Osteoblast (primary cell): Measurements from ENCODE around the gene ZBTB11. TPM values are rescaled to one million over a fixed set of nuclear protein-coding genes. Genes with fewer than 3 reads are reported as not detected.

Experiments used
- DNase-seq: peaks from one replicate; pipeline ENCODE4 v3.0.0; 2011; ENCODE audit warnings: low spot score, mixed read lengths; ENCODE audit not compliant: insufficient read length; ENCODE audit errors: missing footprints
- H2AFZ ChIP-seq: 2 replicates; pipeline ENCODE4 v1.6.0; 2011; ENCODE audit warnings: mild to moderate bottlenecking, low read length
- H3K27ac ChIP-seq: 2 replicates; pipeline ENCODE4 v1.5.1; 2011; ENCODE audit warnings: mild to moderate bottlenecking, low read depth, low read length, moderate library complexity
- H3K27me3 ChIP-seq: 2 replicates; pipeline ENCODE4 v1.6.0; 2012; ENCODE audit warnings: mild to moderate bottlenecking, control low read depth, inconsistent platforms, low read length, moderate library complexity; ENCODE audit not compliant: insufficient read depth
- H3K36me3 ChIP-seq: 2 replicates; pipeline ENCODE4 v1.5.1; 2011; ENCODE audit warnings: mild to moderate bottlenecking, low read length, control low read depth, moderate library complexity; ENCODE audit not compliant: insufficient read depth
- H3K4me1 ChIP-seq: 2 replicates; pipeline ENCODE4 v1.5.1; 2011; ENCODE audit warnings: mild to moderate bottlenecking, low read length, control low read depth, moderate library complexity; ENCODE audit not compliant: insufficient read depth
- H3K4me2 ChIP-seq: 2 replicates; pipeline ENCODE4 v1.6.0; 2011; ENCODE audit warnings: mild to moderate bottlenecking, low read length; ENCODE audit not compliant: insufficient read depth
- H3K4me3 ChIP-seq: fragments of 200-600 bp; sonication (generic); 3 replicates; pipeline ENCODE4 v1.5.1; 2012; ENCODE audit warnings: mild to moderate bottlenecking, low read length, inconsistent platforms; ENCODE audit not compliant: insufficient read depth
- H3K79me2 ChIP-seq: 2 replicates; pipeline ENCODE4 v1.6.0; 2012; ENCODE audit warnings: mild to moderate bottlenecking, low read length, control low read depth, inconsistent platforms; ENCODE audit not compliant: insufficient read depth
- H3K9me3 ChIP-seq: 2 replicates; pipeline ENCODE4 v1.5.1; 2011; ENCODE audit warnings: low read depth, low read length, control low read depth
- H4K20me1 ChIP-seq: 2 replicates; pipeline ENCODE4 v1.6.0; 2012; ENCODE audit warnings: mild to moderate bottlenecking, low read length, control low read depth; ENCODE audit not compliant: insufficient read depth
- CTCF ChIP-seq: IDR thresholded peaks from 2 replicates; pipeline ENCODE4 v1.5.1; 2011; ENCODE audit warnings: mild to moderate bottlenecking, low read depth, low read length, moderate library complexity; ENCODE audit errors: extremely low read depth
- total RNA-seq: library from RNA; depleted of rRNA; stranded (reverse); fragments of >200 nt; gene quantifications from 2 replicates; pipeline ENCODE4 v1.2.3, GENCODE V29; 2012

ZBTB11 gene
- total RNA-seq, 1 donor = 22.8 TPM

GRCh38 chr3:101689286-101689685 is 12.4 kb upstream of the ZBTB11 start:
- Histone ChIP-seq H2AFZ (peak overlapping the region; percentile 7), H3K27me3 (no peaks in the 10 kb centered on the region), H3K4me1 (peaks cover 16% of the 10 kb centered on the region), H3K4me2 (no peak overlapping the region), H3K27ac (no peak overlapping the region), H3K9me3 (no peaks in the 10 kb centered on the region), H3K36me3 (peaks cover 11% of the 10 kb centered on the region), H3K79me2 (peaks cover 22% of the 10 kb centered on the region), H4K20me1 (peaks cover 19% of the 10 kb centered on the region), H3K4me3 (no peak overlapping the region)
- TF ChIP-seq CTCF = no peak
- no peak for DNase-seq

- H2AFZ ChIP-seq = peak overlapping the region; percentile 67
- H3K4me1 ChIP-seq = peaks cover 23% of the 10 kb centered on the region
- DNase-seq = peak; percentile 49
- H3K4me2 ChIP-seq = peak overlapping the region; percentile 75
- peaks cover 29% of the 10 kb centered on the region for H3K36me3 ChIP-seq
- peak overlapping the region; percentile 90 for H3K4me3 ChIP-seq
- H4K20me1 ChIP-seq = peaks cover 33% of the 10 kb centered on the region
- H3K27me3 ChIP-seq = no peaks in the 10 kb centered on the region
- peak overlapping the region; percentile 98 for H3K27ac ChIP-seq
- H3K79me2 ChIP-seq = peaks cover 39% of the 10 kb centered on the region
- no peaks in the 10 kb centered on the region for H3K9me3 ChIP-seq
- no peak for TF ChIP-seq CTCF
Observed at GRCh38 chr3:101687142-101687931, 10.4 kb upstream of the ZBTB11 start.

GRCh38 chr3:101685870-101686307 is 9.0 kb upstream of the ZBTB11 start:
- peak overlapping the region; percentile 85 for H3K4me2 ChIP-seq
- H3K4me1 ChIP-seq = peaks cover 23% of the 10 kb centered on the region
- H3K79me2 ChIP-seq = peaks cover 50% of the 10 kb centered on the region
- no peaks in the 10 kb centered on the region for H3K27me3 ChIP-seq
- TF ChIP-seq CTCF = no peak
- H4K20me1 ChIP-seq = peaks cover 42% of the 10 kb centered on the region
- H3K4me3 ChIP-seq = peak overlapping the region; percentile 90
- H3K36me3 ChIP-seq = peaks cover 44% of the 10 kb centered on the region
- peak overlapping the region; percentile 98 for H3K27ac ChIP-seq
- no peak for DNase-seq
- peak overlapping the region; percentile 66 for H2AFZ ChIP-seq
- no peaks in the 10 kb centered on the region for H3K9me3 ChIP-seq

GRCh38 chr3:101685050-101685400 is 8.1 kb upstream of the ZBTB11 start:
- no peak for DNase-seq
- TF ChIP-seq CTCF = no peak
- H3K27ac ChIP-seq = peak overlapping the region; percentile 98
- H4K20me1 ChIP-seq = peaks cover 42% of the 10 kb centered on the region
- H3K4me2 ChIP-seq = peak overlapping the region; percentile 85
- H3K79me2 ChIP-seq = peaks cover 50% of the 10 kb centered on the region
- H3K4me3 ChIP-seq = peak overlapping the region; percentile 90
- peaks cover 23% of the 10 kb centered on the region for H3K4me1 ChIP-seq
- H3K27me3 ChIP-seq = no peaks in the 10 kb centered on the region
- H2AFZ ChIP-seq = no peak overlapping the region
- peaks cover 52% of the 10 kb centered on the region for H3K36me3 ChIP-seq
- no peaks in the 10 kb centered on the region for H3K9me3 ChIP-seq
